GM21515 (cell line): ENCODE measurements around the gene NLGN1.

Source experiments
- ATAC-seq: cut with Tn5 transposase; IDR thresholded peaks from one replicate; pipeline ENCODE4 v1.9.1; 2021; ENCODE audit not compliant: unreplicated experiment

The NLGN1 gene

GRCh38 chr3:173750095-173750494, 352.6 kb downstream of the NLGN1 start:
- no peak for ATAC-seq

GRCh38 chr3:173750591-173750990, 353.0 kb downstream of the NLGN1 start:
- ATAC-seq: no peak

GRCh38 chr3:173753593-173753992, 356.0 kb downstream of the NLGN1 start:
- no peak for ATAC-seq

GRCh38 chr3:173755161-173755560, 357.6 kb downstream of the NLGN1 start:
- no peak for ATAC-seq

GRCh38 chr3:173761161-173761560, 363.6 kb downstream of the NLGN1 start:
- ATAC-seq: no peak

GRCh38 chr3:173762501-173762900, 365.0 kb downstream of the NLGN1 start:
- no peak for ATAC-seq

- ATAC-seq: no peak
Measured at GRCh38 chr3:173770011-173770410, 372.5 kb downstream of the NLGN1 start.

GRCh38 chr3:173770796-173771573, 373.4 kb downstream of the NLGN1 start:
- no peak for ATAC-seq

- no peak for ATAC-seq
Measured at GRCh38 chr3:173773800-173774199, 376.3 kb downstream of the NLGN1 start.

GRCh38 chr3:173774294-173774693, 376.8 kb downstream of the NLGN1 start:
- ATAC-seq: no peak

GRCh38 chr3:173778251-173778650, 380.7 kb downstream of the NLGN1 start:
- no peak for ATAC-seq

GRCh38 chr3:173780067-173780466, 382.5 kb downstream of the NLGN1 start:
- no peak for ATAC-seq

GRCh38 chr3:173785004-173785403, 387.5 kb downstream of the NLGN1 start:
- no peak for ATAC-seq

GRCh38 chr3:173789530-173790162, 392.1 kb downstream of the NLGN1 start:
- no peak for ATAC-seq

GRCh38 chr3:173793963-173794362, 396.4 kb downstream of the NLGN1 start:
- ATAC-seq: no peak

- ATAC-seq: no peak
Measured at GRCh38 chr3:173796405-173796804, 398.9 kb downstream of the NLGN1 start.

GRCh38 chr3:173796890-173797289, 399.3 kb downstream of the NLGN1 start:
- no peak for ATAC-seq

- no peak for ATAC-seq
Measured at GRCh38 chr3:173799060-173799816, 401.7 kb downstream of the NLGN1 start.

- no peak for ATAC-seq
Measured at GRCh38 chr3:173800154-173800553, 402.6 kb downstream of the NLGN1 start.

- no peak for ATAC-seq
Measured at GRCh38 chr3:173814809-173815208, 417.3 kb downstream of the NLGN1 start.

GRCh38 chr3:173819368-173819767, 421.8 kb downstream of the NLGN1 start:
- no peak for ATAC-seq

- no peak for ATAC-seq
Measured at GRCh38 chr3:173823911-173824460, 426.4 kb downstream of the NLGN1 start.
